ENCODE results near the gene TMEM43.

GRCh38 chr3:14154276-14154675 is 29.4 kb downstream of the TMEM43 start:
- TF ChIP-seq, protein P1, sequence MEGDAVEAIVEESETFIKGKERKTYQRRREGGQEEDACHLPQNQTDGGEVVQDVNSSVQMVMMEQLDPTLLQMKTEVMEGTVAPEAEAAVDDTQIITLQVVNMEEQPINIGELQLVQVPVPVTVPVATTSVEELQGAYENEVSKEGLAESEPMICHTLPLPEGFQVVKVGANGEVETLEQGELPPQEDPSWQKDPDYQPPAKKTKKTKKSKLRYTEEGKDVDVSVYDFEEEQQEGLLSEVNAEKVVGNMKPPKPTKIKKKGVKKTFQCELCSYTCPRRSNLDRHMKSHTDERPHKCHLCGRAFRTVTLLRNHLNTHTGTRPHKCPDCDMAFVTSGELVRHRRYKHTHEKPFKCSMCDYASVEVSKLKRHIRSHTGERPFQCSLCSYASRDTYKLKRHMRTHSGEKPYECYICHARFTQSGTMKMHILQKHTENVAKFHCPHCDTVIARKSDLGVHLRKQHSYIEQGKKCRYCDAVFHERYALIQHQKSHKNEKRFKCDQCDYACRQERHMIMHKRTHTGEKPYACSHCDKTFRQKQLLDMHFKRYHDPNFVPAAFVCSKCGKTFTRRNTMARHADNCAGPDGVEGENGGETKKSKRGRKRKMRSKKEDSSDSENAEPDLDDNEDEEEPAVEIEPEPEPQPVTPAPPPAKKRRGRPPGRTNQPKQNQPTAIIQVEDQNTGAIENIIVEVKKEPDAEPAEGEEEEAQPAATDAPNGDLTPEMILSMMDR (IDR thresholded peaks at IDR 0.05; ENCODE audit: insufficient read depth, low read length): no peak
- TF ChIP-seq POLR2AphosphoS5 (IDR thresholded peaks at IDR 0.05; ENCODE audit: low read depth) (no peak), REST (IDR thresholded peaks at IDR 0.05; ENCODE audit: insufficient replicate concordance, low read depth) (no peak), GABPA (IDR thresholded peaks at IDR 0.05; ENCODE audit: low read depth) (no peak)

All from HL-60 (cell line).